HEK293 (cell line): ENCODE measurements around the gene TRAPPC6A.

Source experiments
- BCL11A ChIP-seq: fragments of 450-650 bp; formaldehyde crosslinking; IDR thresholded peaks from 2 replicates; pipeline ENCODE4 v1.5.1; 2016; ENCODE audit warnings: low read depth, missing biosample characterization, missing genetic modification characterization
- CTCF ChIP-seq: fragments of 450-650 bp; formaldehyde crosslinking; IDR thresholded peaks from 2 replicates; pipeline ENCODE4 v1.5.1; 2016; ENCODE audit warnings: missing biosample characterization, missing genetic modification characterization
- GLI4 ChIP-seq: fragments of 450-650 bp; formaldehyde crosslinking; IDR thresholded peaks from 2 replicates; pipeline ENCODE4 v1.5.1; 2016; ENCODE audit warnings: missing biosample characterization, missing genetic modification characterization
- INSM2 ChIP-seq: fragments of 450-650 bp; formaldehyde crosslinking; IDR thresholded peaks from 2 replicates; pipeline ENCODE4 v1.5.1; 2016; ENCODE audit warnings: missing biosample characterization, missing genetic modification characterization
- MEIS1 ChIP-seq: sonication (generic); formaldehyde crosslinking; IDR thresholded peaks from 2 replicates; pipeline ENCODE4 v1.8.1; 2022; ENCODE audit warnings: missing genetic modification reagents, mild to moderate bottlenecking, borderline replicate concordance
- SP2 ChIP-seq: fragments of 450-650 bp; formaldehyde crosslinking; IDR thresholded peaks from 2 replicates; pipeline ENCODE4 v1.5.1; 2016; ENCODE audit warnings: missing biosample characterization, missing genetic modification characterization
- TCF7L2 ChIP-seq: IDR thresholded peaks from 2 replicates; pipeline ENCODE4 v1.6.1; 2011; ENCODE audit warnings: low read depth, mild to moderate bottlenecking, inconsistent platforms, low read length, moderate library complexity, borderline replicate concordance
- ZNF274 ChIP-seq, 2 experiments: fragments of 200-500 bp in 1 of 2; fragments of 450-650 bp in 1 of 2; sonication (Bioruptor generic) in 1 of 2; formaldehyde crosslinking in 1 of 2; IDR thresholded peaks; 2 replicates each; pipeline versions ENCODE4 v1.5.1 to v1.6.1; 2014 to 2016; ENCODE audit warnings: borderline replicate concordance in 1 of 2, inconsistent platforms in 1 of 2, low read length in 1 of 2, missing biosample characterization in 1 of 2, missing genetic modification characterization in 1 of 2

GRCh38 chr19:45205810-45206209, 27.8 kb upstream of the TRAPPC6A start:
- TF ChIP-seq SP2 (tag by site-specific recombination) (no peak), GLI4 (tag by site-specific recombination) (no peak), MEIS1 (no peak), INSM2 (no peak), ZNF274 (IDR thresholded peaks at IDR 0.05; ENCODE audit: low read length) (no peak), ZNF274 (tag by site-specific recombination; IDR thresholded peaks at IDR 0.05; ENCODE audit: borderline replicate concordance) (no peak), BCL11A (tag by site-specific recombination) (no peak), TCF7L2 (no peak), CTCF (tag by site-specific recombination) (no peak)
